PC-9 (cell line): Measurements from ENCODE around the gene BCL11B. TPM values are rescaled to one million over a fixed set of nuclear protein-coding genes. Genes with fewer than 3 reads are reported as not detected.

Source experiments
- BruUV-seq: library from RNA; stranded (reverse); fragments of 400-500 nt; replicated peaks from 2 replicates; lab custom pipeline; 2021; lab: Mats Ljungman, UMichigan
- CTCF ChIA-PET: fragments of 300-600 bp; sonication (Branson Sonifier 250); formaldehyde crosslinking; loops from one replicate; lab custom pipeline; 2022; ENCODE audit warnings: antibody characterized with exemption; lab: Charles Lee
- POLR2A ChIA-PET: fragments of 300-600 bp; sonication (Branson Sonifier 250); formaldehyde crosslinking; loops from one replicate; lab custom pipeline; 2022; ENCODE audit warnings: antibody characterized with exemption; ENCODE audit not compliant: unreplicated experiment; lab: Charles Lee
- DNase-seq, 2 experiments: peaks; one replicate each; pipeline versions ENCODE4 v3.0.0 to v3.0.0-alpha.2; 2015 to 2022; ENCODE audit warnings: mixed read lengths in 1 of 2
- H2AFZ ChIP-seq: fragments of 200-600 bp; sonication (generic); 2 replicates; pipeline ENCODE4 v1.8.1; 2017; ENCODE audit warnings: antibody characterized with exemption
- H3F3A ChIP-seq: fragments of 200-600 bp; sonication (generic); 2 replicates; pipeline ENCODE4 v1.8.1; 2017; ENCODE audit warnings: antibody characterized with exemption, mild to moderate bottlenecking, low read depth; ENCODE audit not compliant: insufficient read depth
- H3K27ac ChIP-seq: fragments of 200-600 bp; sonication (generic); 2 replicates; pipeline ENCODE4 v1.6.1; 2016; ENCODE audit warnings: mixed run types
- H3K27me3 ChIP-seq: fragments of 200-600 bp; sonication (generic); 2 replicates; pipeline ENCODE4 v1.6.1; 2016; ENCODE audit warnings: low read depth, mixed run types; ENCODE audit not compliant: insufficient read depth
- H3K36me3 ChIP-seq: fragments of 200-600 bp; sonication (generic); 2 replicates; pipeline ENCODE4 v1.6.1; 2016; ENCODE audit warnings: low read depth, mixed run types
- H3K4me1 ChIP-seq: fragments of 200-600 bp; sonication (generic); replicated peaks from 2 replicates; pipeline ENCODE4 v1.6.1; 2016; ENCODE audit warnings: mixed run types; ENCODE audit not compliant: insufficient read depth
- H3K4me2 ChIP-seq: fragments of 200-600 bp; sonication (generic); 2 replicates; pipeline ENCODE4 v1.6.1; 2017; ENCODE audit warnings: mixed run types
- H3K4me3 ChIP-seq: fragments of 200-600 bp; sonication (generic); 2 replicates; pipeline ENCODE4 v1.6.1; 2016; ENCODE audit warnings: mixed run types
- H3K79me2 ChIP-seq: fragments of 200-600 bp; sonication (generic); 2 replicates; pipeline ENCODE4 v1.6.1; 2017; ENCODE audit warnings: low read depth, mixed run types
- H3K9me2 ChIP-seq: fragments of 200-600 bp; sonication (generic); 2 replicates; pipeline ENCODE4 v1.8.1; 2017; ENCODE audit warnings: mild to moderate bottlenecking; ENCODE audit not compliant: insufficient read depth
- H3K9me3 ChIP-seq: fragments of 200-600 bp; sonication (generic); 2 replicates; pipeline ENCODE4 v1.8.1; 2016; ENCODE audit warnings: low read depth; ENCODE audit not compliant: insufficient read depth
- H4K20me1 ChIP-seq: fragments of 200-600 bp; sonication (generic); 2 replicates; pipeline ENCODE4 v1.8.1; 2017; ENCODE audit not compliant: insufficient read depth
- CTCF ChIP-seq: fragments of 200-600 bp; sonication (generic); conservative IDR thresholded peaks from 2 replicates; pipeline ENCODE4 v1.6.1; 2017; ENCODE audit warnings: mixed run types, antibody characterized with exemption, mild to moderate bottlenecking, moderate library complexity
- EZH2 ChIP-seq: fragments of 200-600 bp; sonication (generic); IDR thresholded peaks from 2 replicates; pipeline ENCODE4 v1.8.0; 2017; ENCODE audit warnings: antibody characterized with exemption, low read depth
- intact Hi-C: fragments of 100-400 bp; cut with micrococcal nuclease; formaldehyde crosslinking; loops from one replicate; pipeline ENCODE4 v1.10.0; 2022; ENCODE audit not compliant: unreplicated experiment
- total RNA-seq: library from RNA; stranded (reverse); gene quantifications from 2 replicates; pipeline ENCODE4 v1.2.3, GENCODE V29; 2021

BCL11B gene
- total RNA-seq, 1 experiment from 2014 or later = not detected

- intact Hi-C loops = no loop called here
- Histone ChIP-seq H3K4me3 (no peak overlapping the region), H3K79me2 (no peaks in the 10 kb centered on the region), H3K36me3 (no peaks in the 10 kb centered on the region), H2AFZ (no peak overlapping the region), H3K27ac (no peak overlapping the region), H4K20me1 (no peaks in the 10 kb centered on the region), H3K4me1 (no peaks in the 10 kb centered on the region), H3K27me3 (peaks cover 91% of the 10 kb centered on the region), H3K9me2 (no peaks in the 10 kb centered on the region), H3F3A (no peaks in the 10 kb centered on the region), H3K9me3 (no peaks in the 10 kb centered on the region), H3K4me2 (no peak overlapping the region)
- ChIA-PET CTCF (no interaction called here), POLR2A (no interaction called here)
- BruUV-seq = no TSS peak
- no peak for TF ChIP-seq CTCF
- TF ChIP-seq EZH2 = no peak
- DNase-seq = no peak
These were observed 10.5 kb upstream of the BCL11B start for GRCh38 chr14:99282261-99283050.

GRCh38 chr14:99281396-99281795 lies 9.4 kb upstream of the BCL11B start:
- no peaks in the 10 kb centered on the region for H3K36me3 ChIP-seq
- peaks cover 92% of the 10 kb centered on the region for H3K27me3 ChIP-seq
- H3K4me3 ChIP-seq = no peak overlapping the region
- H4K20me1 ChIP-seq = no peaks in the 10 kb centered on the region
- H3K4me1 ChIP-seq = no peaks in the 10 kb centered on the region
- no peak overlapping the region for H2AFZ ChIP-seq
- no peak overlapping the region for H3K27ac ChIP-seq
- CTCF ChIA-PET = no interaction called here
- BruUV-seq = no TSS peak
- DNase-seq = no peak
- intact Hi-C loops = no loop called here
- POLR2A ChIA-PET = no interaction called here
- no peaks in the 10 kb centered on the region for H3K79me2 ChIP-seq
- no peaks in the 10 kb centered on the region for H3F3A ChIP-seq
- TF ChIP-seq EZH2 (no peak), CTCF (no peak)
- H3K9me3 ChIP-seq = no peaks in the 10 kb centered on the region
- no peak overlapping the region for H3K4me2 ChIP-seq
- no peaks in the 10 kb centered on the region for H3K9me2 ChIP-seq

- H4K20me1 ChIP-seq = no peaks in the 10 kb centered on the region
- TF ChIP-seq EZH2 = no peak
- no peak for TF ChIP-seq CTCF
- H3K79me2 ChIP-seq = no peaks in the 10 kb centered on the region
- intact Hi-C loops = no loop called here
- ChIA-PET CTCF (no interaction called here), POLR2A (no interaction called here)
- H3F3A ChIP-seq = no peaks in the 10 kb centered on the region
- no TSS peak for BruUV-seq
- H3K9me3 ChIP-seq = no peaks in the 10 kb centered on the region
- no peak for DNase-seq
- peaks cover 92% of the 10 kb centered on the region for H3K27me3 ChIP-seq
- no peaks in the 10 kb centered on the region for H3K36me3 ChIP-seq
- no peaks in the 10 kb centered on the region for H3K4me1 ChIP-seq
- no peak overlapping the region for H3K27ac ChIP-seq
- no peak overlapping the region for H2AFZ ChIP-seq
- no peaks in the 10 kb centered on the region for H3K9me2 ChIP-seq
- H3K4me2 ChIP-seq = no peak overlapping the region
- no peak overlapping the region for H3K4me3 ChIP-seq
These were observed 8.9 kb upstream of the BCL11B start for GRCh38 chr14:99280852-99281251.
